Measurements from ENCODE around the gene ADAMTS15. TPM values are rescaled to one million over a fixed set of nuclear protein-coding genes. Genes with fewer than 3 reads are reported as not detected.

The ADAMTS15 gene
- total RNA-seq, 2 experiments from 2014 or later: 0.08 to 0.11 TPM

GRCh38 chr11:130476922-130477491 lies 28.6 kb downstream of the ADAMTS15 start:
- POLR2A ChIA-PET: no interaction called here
- DNase-seq (no peak), ATAC-seq (ENCODE audit: poor library complexity) (no peak)
- Histone ChIP-seq H3K4me1 (ENCODE audit: insufficient read depth, low read length) (no peaks in the 10 kb centered on the region), H3K36me3 (ENCODE audit: insufficient read depth, low read length) (no peaks in the 10 kb centered on the region), H3K27me3 (ENCODE audit: control insufficient read depth in 1 of 2, insufficient read depth in 2 of 2, low read length in 2 of 2) (peaks cover 0 to 2% of the 10 kb centered on the region in 2 experiments), H3K27ac (ENCODE audit: low read depth in 1 of 2, low read length in 2 of 2) (no peak overlapping the region), H3K9me3 (ENCODE audit: control insufficient read depth in 1 of 2, insufficient read depth in 1 of 2, low read length in 2 of 2) (peaks cover 0 to 4% of the 10 kb centered on the region in 2 experiments), H3K4me3 (ENCODE audit: low read length) (no peak overlapping the region)
- no peaks in the 10 kb centered on the region for H3K9me3 Mint-ChIP-seq
- no peak overlapping the region for H3K27ac Mint-ChIP-seq
- intact Hi-C loops (cut with DNase I, micrococcal nuclease): no loop called here
- CTCF ChIA-PET: no interaction called here
- H3K27me3 Mint-ChIP-seq: no peaks in the 10 kb centered on the region
- H3K4me1 Mint-ChIP-seq (ENCODE audit: low read depth): no peaks in the 10 kb centered on the region
- TF ChIP-seq, protein P1, sequence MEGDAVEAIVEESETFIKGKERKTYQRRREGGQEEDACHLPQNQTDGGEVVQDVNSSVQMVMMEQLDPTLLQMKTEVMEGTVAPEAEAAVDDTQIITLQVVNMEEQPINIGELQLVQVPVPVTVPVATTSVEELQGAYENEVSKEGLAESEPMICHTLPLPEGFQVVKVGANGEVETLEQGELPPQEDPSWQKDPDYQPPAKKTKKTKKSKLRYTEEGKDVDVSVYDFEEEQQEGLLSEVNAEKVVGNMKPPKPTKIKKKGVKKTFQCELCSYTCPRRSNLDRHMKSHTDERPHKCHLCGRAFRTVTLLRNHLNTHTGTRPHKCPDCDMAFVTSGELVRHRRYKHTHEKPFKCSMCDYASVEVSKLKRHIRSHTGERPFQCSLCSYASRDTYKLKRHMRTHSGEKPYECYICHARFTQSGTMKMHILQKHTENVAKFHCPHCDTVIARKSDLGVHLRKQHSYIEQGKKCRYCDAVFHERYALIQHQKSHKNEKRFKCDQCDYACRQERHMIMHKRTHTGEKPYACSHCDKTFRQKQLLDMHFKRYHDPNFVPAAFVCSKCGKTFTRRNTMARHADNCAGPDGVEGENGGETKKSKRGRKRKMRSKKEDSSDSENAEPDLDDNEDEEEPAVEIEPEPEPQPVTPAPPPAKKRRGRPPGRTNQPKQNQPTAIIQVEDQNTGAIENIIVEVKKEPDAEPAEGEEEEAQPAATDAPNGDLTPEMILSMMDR (IDR thresholded peaks at IDR 0.05): no peak
- no peaks in the 10 kb centered on the region for H3K36me3 Mint-ChIP-seq (ENCODE audit: low read depth)
- H3K4me3 Mint-ChIP-seq: no peak overlapping the region

DNA sequence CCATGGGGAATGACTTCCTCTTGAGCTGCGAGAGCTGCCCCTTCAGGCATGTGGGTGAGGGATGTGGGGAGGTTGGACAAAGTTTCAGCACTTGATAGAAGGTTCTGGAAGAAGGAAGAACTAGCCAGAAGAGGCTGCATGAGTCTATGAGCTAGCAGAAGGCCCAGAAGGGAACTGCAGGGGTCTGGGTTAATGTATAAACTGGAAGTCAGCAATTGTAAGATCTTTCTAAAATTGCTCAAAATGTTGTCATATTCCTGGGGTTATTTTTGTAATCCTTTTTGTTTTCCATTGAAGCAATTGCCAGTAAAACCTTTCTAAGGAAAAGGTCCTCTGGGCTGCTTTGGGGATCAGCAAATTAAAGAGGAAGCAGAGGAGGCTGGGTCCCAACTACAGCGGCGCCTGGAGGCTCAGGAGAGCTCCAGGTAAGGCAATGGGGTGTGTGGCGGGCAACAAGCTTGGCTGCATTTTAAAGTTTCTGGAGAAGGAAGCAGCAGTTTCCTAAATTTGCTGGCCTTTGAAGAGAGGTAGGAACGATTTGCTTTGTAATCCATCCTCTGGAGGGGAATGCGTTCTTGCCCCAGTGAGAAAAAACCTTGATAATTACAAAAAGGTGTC lies 29.2 kb downstream of the ADAMTS15 start:
- Histone ChIP-seq H3K27ac (ENCODE audit: low read depth in 1 of 2, low read length in 2 of 2) (no peak overlapping the region), H3K36me3 (ENCODE audit: insufficient read depth, low read length) (no peaks in the 10 kb centered on the region), H3K27me3 (ENCODE audit: control insufficient read depth in 1 of 2, insufficient read depth in 2 of 2, low read length in 2 of 2) (peaks cover 0 to 2% of the 10 kb centered on the region in 2 experiments), H3K4me1 (ENCODE audit: insufficient read depth, low read length) (no peaks in the 10 kb centered on the region), H3K9me3 (ENCODE audit: control insufficient read depth in 1 of 2, insufficient read depth in 1 of 2, low read length in 2 of 2) (peaks cover 0 to 4% of the 10 kb centered on the region in 2 experiments), H3K4me3 (ENCODE audit: low read length) (no peak overlapping the region)
- no peak overlapping the region for H3K4me3 Mint-ChIP-seq
- no peaks in the 10 kb centered on the region for H3K4me1 Mint-ChIP-seq (ENCODE audit: low read depth)
- no peak overlapping the region for H3K27ac Mint-ChIP-seq
- ChIA-PET POLR2A (no interaction called here), CTCF (no interaction called here)
- intact Hi-C loops (cut with DNase I, micrococcal nuclease): no loop called here
- TF ChIP-seq, protein P1 (IDR thresholded peaks at IDR 0.05): no peak
- ATAC-seq (ENCODE audit: poor library complexity) (no peak), DNase-seq (no peak)
- no peaks in the 10 kb centered on the region for H3K36me3 Mint-ChIP-seq (ENCODE audit: low read depth)
- H3K9me3 Mint-ChIP-seq: no peaks in the 10 kb centered on the region
- no peaks in the 10 kb centered on the region for H3K27me3 Mint-ChIP-seq

DNA sequence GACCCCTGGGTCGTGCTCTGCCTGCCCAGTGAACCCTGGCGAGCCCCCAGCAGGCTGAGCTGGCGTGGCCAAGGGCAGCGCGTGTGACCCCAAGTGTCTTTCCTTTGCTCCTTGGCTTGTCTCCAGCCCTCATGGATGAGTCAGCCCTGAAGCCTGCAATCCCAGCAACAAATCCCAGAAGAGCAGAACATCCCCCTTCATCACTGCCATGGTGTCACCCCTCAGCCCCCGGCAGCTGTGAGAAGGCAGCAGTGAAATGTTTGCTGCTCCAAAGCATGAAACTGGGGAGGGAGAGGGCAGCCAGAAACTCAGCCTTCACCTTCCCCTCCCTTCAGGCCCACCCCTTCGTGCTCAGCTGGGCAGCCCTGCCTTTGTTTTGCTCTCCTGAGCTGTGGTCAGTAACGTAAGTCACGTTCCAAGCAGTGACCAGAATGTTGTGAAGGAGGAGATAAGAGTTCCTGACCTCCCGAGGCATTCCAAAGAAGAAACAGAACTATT lies 29.8 kb downstream of the ADAMTS15 start:
- intact Hi-C loops (cut with DNase I, micrococcal nuclease): no loop called here

More for the DNA sequence above, 29.8 kb downstream of the ADAMTS15 start:
- Mint-ChIP-seq H3K9me3 (no peaks in the 10 kb centered on the region), H3K4me1 (ENCODE audit: low read depth) (no peaks in the 10 kb centered on the region), H3K36me3 (ENCODE audit: low read depth) (no peaks in the 10 kb centered on the region), H3K27ac (no peak overlapping the region), H3K4me3 (no peak overlapping the region), H3K27me3 (no peaks in the 10 kb centered on the region)
- Histone ChIP-seq H3K27ac (ENCODE audit: low read depth in 1 of 2, low read length in 2 of 2) (no peak overlapping the region), H3K9me3 (ENCODE audit: control insufficient read depth in 1 of 2, insufficient read depth in 1 of 2, low read length in 2 of 2) (peaks cover 0 to 4% of the 10 kb centered on the region in 2 experiments), H3K27me3 (ENCODE audit: control insufficient read depth in 1 of 2, insufficient read depth in 2 of 2, low read length in 2 of 2) (peaks cover 0 to 2% of the 10 kb centered on the region in 2 experiments), H3K4me3 (ENCODE audit: low read length) (no peak overlapping the region), H3K36me3 (ENCODE audit: insufficient read depth, low read length) (no peaks in the 10 kb centered on the region), H3K4me1 (ENCODE audit: insufficient read depth, low read length) (no peaks in the 10 kb centered on the region)
- no peak for ATAC-seq (ENCODE audit: poor library complexity)
- POLR2A ChIA-PET: no interaction called here
- no peak for DNase-seq
- TF ChIP-seq, protein P1 (IDR thresholded peaks at IDR 0.05): no peak
- CTCF ChIA-PET: no interaction called here
